HepG2 (cell line): ENCODE data around the gene IL32. TPM values are rescaled to one million over a fixed set of nuclear protein-coding genes. Genes with fewer than 3 reads are reported as not detected.

ENCODE experiments used
- CCAR2 ChIP-seq: fragments of 200-400 bp; formaldehyde crosslinking; optimal IDR thresholded peaks from 2 replicates; pipeline ENCODE3; 2018; ENCODE audit warnings: low read depth, mild to moderate bottlenecking, low read length, moderate library complexity
- GTF3A ChIP-seq: sonication (generic); formaldehyde crosslinking; conservative IDR thresholded peaks from 2 replicates; pipeline ENCODE4 v1.4.0; 2020; ENCODE audit warnings: mild to moderate bottlenecking, missing genetic modification reagents
- HMG20B ChIP-seq: conservative IDR thresholded peaks from 2 replicates; pipeline ENCODE4 v1.6.1; 2016; ENCODE audit warnings: missing genetic modification reagents, missing compliant biosample characterization
- IRF1 ChIP-seq: sonication (generic); formaldehyde crosslinking; IDR thresholded peaks from 2 replicates; pipeline ENCODE4 v1.4.0; 2020; ENCODE audit warnings: low read depth, mild to moderate bottlenecking, missing genetic modification reagents
- KDM6A ChIP-seq: IDR thresholded peaks from 2 replicates; pipeline ENCODE4 v1.6.1; 2016; ENCODE audit warnings: low read depth
- KLF15 ChIP-seq: sonication (generic); formaldehyde crosslinking; IDR thresholded peaks from 2 replicates; pipeline ENCODE4 v1.8.1; 2023; ENCODE audit warnings: borderline replicate concordance, mild to moderate bottlenecking, inconsistent platforms, missing genetic modification reagents, mixed read lengths
- KLF6 ChIP-seq: IDR thresholded peaks from 2 replicates; pipeline ENCODE4 v1.8.0; 2016; ENCODE audit warnings: missing biosample characterization, missing genetic modification reagents
- SIX1 ChIP-seq: sonication (generic); formaldehyde crosslinking; IDR thresholded peaks from 2 replicates; pipeline ENCODE4 v1.4.0; 2020; ENCODE audit warnings: missing genetic modification reagents, borderline replicate concordance
- SMC3 ChIP-seq: IDR thresholded peaks from 2 replicates; pipeline ENCODE4 v1.6.1; 2011; ENCODE audit warnings: low read length, improper control_type of control experiment
- TRIM24 ChIP-seq: sonication (generic); formaldehyde crosslinking; IDR thresholded peaks from 2 replicates; pipeline ENCODE4 v1.8.0; 2022; ENCODE audit warnings: mild to moderate bottlenecking, missing genetic modification reagents
- YEATS2 ChIP-seq: sonication (generic); formaldehyde crosslinking; IDR thresholded peaks from 2 replicates; pipeline ENCODE4 v1.4.0; 2020; ENCODE audit warnings: missing genetic modification reagents, borderline replicate concordance
- ZNF263 ChIP-seq: sonication (generic); formaldehyde crosslinking; IDR thresholded peaks from 2 replicates; pipeline ENCODE4 v1.4.0; 2020; ENCODE audit warnings: missing genetic modification reagents
- ZNF496 ChIP-seq: sonication (generic); formaldehyde crosslinking; IDR thresholded peaks from 2 replicates; pipeline ENCODE4 v1.8.1; 2023; ENCODE audit warnings: mild to moderate bottlenecking, moderate library complexity, missing genetic modification reagents; ENCODE audit not compliant: insufficient replicate concordance
- ZNF503 ChIP-seq: sonication (generic); formaldehyde crosslinking; IDR thresholded peaks from 2 replicates; pipeline ENCODE4 v1.4.0; 2020; ENCODE audit warnings: missing genetic modification reagents
- ZNF605 ChIP-seq: sonication (generic); formaldehyde crosslinking; IDR thresholded peaks from 2 replicates; pipeline ENCODE4 v1.8.0; 2022; ENCODE audit warnings: mild to moderate bottlenecking, missing genetic modification reagents
- ZNF687 ChIP-seq: sonication (generic); formaldehyde crosslinking; IDR thresholded peaks from 2 replicates; pipeline ENCODE4 v1.5.1; 2020; ENCODE audit warnings: mild to moderate bottlenecking, missing genetic modification reagents, moderate library complexity
- ZNF710 ChIP-seq: sonication (generic); formaldehyde crosslinking; IDR thresholded peaks from 2 replicates; pipeline ENCODE4 v1.5.0; 2020; ENCODE audit warnings: mild to moderate bottlenecking, missing genetic modification reagents, borderline replicate concordance
- polyA plus RNA-seq, 8 experiments: library from polyadenylated mRNA; depleted of rRNA in 3 of 8; stranded (reverse) in 7 of 8; unstranded in 1 of 8; fragments of >200 nt; fragmentation: Illumina TruSeq in 4 of 8; extraction: Trizol in 4 of 8; gene quantifications; 2 replicates each; pipeline versions ENCODE4 v1.2.1 to v1.2.3, GENCODE V29; 2011 to 2016; ENCODE audit warnings: low read depth in 4 of 8, missing spikeins in 1 of 8, mixed read lengths in 1 of 8; ENCODE audit not compliant: insufficient read depth in 1 of 8
- total RNA-seq, 5 experiments: library from RNA; depleted of rRNA; stranded (reverse); fragments of >200 nt; fragmentation: Illumina TruSeq; extraction: Trizol; gene quantifications; 2 replicates each; pipeline ENCODE4 v1.2.3, GENCODE V29; 2016; ENCODE audit warnings: low read depth in 1 of 5
- TF ChIP-seq, protein P1 (sequence below): sonication (generic); formaldehyde crosslinking; IDR thresholded peaks from 2 replicates; pipeline ENCODE4 v1.4.0; 2020; ENCODE audit warnings: missing genetic modification reagents

IL32 gene
- total and polyA plus RNA-seq, 2 of the 13 experiments (the other 11 are each of a cell fraction or from before 2014, with no cell fraction given), result 115 to 165 TPM

GRCh38 chr16:3101018-3101840 lies 35.8 kb downstream of the IL32 start (continued):
- TF ChIP-seq HMG20B (CRISPR knock-in tag), result no peak
- TF ChIP-seq ZNF605 (CRISPR knock-in tag), result 0 out of 2 replicates have a peak, but pooled peaks have one; percentile 28
- no peak for TF ChIP-seq YEATS2 (CRISPR knock-in tag)
- no peak for TF ChIP-seq ZNF263 (CRISPR knock-in tag)
- TF ChIP-seq, protein P1, sequence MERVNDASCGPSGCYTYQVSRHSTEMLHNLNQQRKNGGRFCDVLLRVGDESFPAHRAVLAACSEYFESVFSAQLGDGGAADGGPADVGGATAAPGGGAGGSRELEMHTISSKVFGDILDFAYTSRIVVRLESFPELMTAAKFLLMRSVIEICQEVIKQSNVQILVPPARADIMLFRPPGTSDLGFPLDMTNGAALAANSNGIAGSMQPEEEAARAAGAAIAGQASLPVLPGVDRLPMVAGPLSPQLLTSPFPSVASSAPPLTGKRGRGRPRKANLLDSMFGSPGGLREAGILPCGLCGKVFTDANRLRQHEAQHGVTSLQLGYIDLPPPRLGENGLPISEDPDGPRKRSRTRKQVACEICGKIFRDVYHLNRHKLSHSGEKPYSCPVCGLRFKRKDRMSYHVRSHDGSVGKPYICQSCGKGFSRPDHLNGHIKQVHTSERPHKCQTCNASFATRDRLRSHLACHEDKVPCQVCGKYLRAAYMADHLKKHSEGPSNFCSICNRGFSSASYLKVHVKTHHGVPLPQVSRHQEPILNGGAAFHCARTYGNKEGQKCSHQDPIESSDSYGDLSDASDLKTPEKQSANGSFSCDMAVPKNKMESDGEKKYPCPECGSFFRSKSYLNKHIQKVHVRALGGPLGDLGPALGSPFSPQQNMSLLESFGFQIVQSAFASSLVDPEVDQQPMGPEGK (CRISPR knock-in tag), result 0 out of 2 replicates have a peak, but pooled peaks have one; percentile 13
- TF ChIP-seq ZNF503 (CRISPR knock-in tag), result no peak
- TF ChIP-seq ZNF710, result 0 out of 2 replicates have a peak, but pooled peaks have one; percentile 23
- TF ChIP-seq CCAR2, result no peak
- no peak for TF ChIP-seq SIX1 (CRISPR knock-in tag)
- no peak for TF ChIP-seq KLF15 (CRISPR knock-in tag)
- no peak for TF ChIP-seq IRF1 (CRISPR knock-in tag)
- TF ChIP-seq KLF6 (CRISPR knock-in tag), result no peak
- peak; percentile 11; the same call in 1 of the 2 replicates for TF ChIP-seq SMC3
- TF ChIP-seq KDM6A (CRISPR knock-in tag), result no peak
- TF ChIP-seq ZNF496 (CRISPR knock-in tag), result no peak
- no peak for TF ChIP-seq TRIM24 (CRISPR knock-in tag)
- no peak for TF ChIP-seq GTF3A (CRISPR knock-in tag)
- no peak; the same call in 1 of the 2 replicates for TF ChIP-seq ZNF687 (CRISPR knock-in tag)
